ENCODE measurements around the gene SNCAIP.

DNA sequence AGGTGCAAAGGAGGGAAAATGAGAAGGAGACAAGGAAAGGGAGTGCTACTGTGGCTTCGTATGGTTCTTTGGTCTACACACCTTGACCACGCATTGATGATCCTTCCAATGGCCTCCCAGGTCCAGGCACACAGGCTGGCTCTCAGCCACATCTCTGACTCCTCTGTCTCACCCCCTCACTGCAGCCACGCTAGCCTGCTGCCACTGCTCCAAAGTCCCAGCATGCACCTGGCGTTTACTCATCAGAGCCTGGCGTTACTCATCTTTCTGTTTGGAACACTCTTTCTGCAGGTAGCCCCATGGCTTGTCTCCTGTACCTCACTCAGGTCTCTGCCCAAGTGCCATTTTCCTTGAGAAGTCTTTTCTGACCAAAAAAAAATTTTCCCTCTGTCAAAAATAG is 195.5 kb downstream of the SNCAIP start:
- TF ChIP-seq POLR2A (IDR thresholded peaks at IDR 0.05; ENCODE audit: low read depth, low read length), result no peak
- TF ChIP-seq POLR2AphosphoS5 (IDR thresholded peaks at IDR 0.05; ENCODE audit: low read depth, low read length), result no peak
- TF ChIP-seq TAF1 (IDR thresholded peaks at IDR 0.05; ENCODE audit: borderline replicate concordance, low read depth, low read length), result no peak

Data from GM12892 (cell line).